Left ventricle myocardium inferior (tissue), 1 donor: ENCODE results near the gene SPG7. TPM values are rescaled to one million over a fixed set of nuclear protein-coding genes. Genes with fewer than 3 reads are reported as not detected.
"Not testable (repeated sequence)": the region's sequence is repeated elsewhere in the genome, so short reads cannot be mapped to it uniquely, and the experiment has no call there.

Experiments
- DNase-seq: peaks from one replicate; pipeline ENCODE4 v3.0.0-alpha.2; 2020
- H3K27ac ChIP-seq: fragments of 200-600 bp; replicated peaks from 2 replicates; pipeline ENCODE4 v1.8.0; 2021
- H3K27me3 ChIP-seq: fragments of 200-600 bp; 2 replicates; pipeline ENCODE4 v1.8.0; 2021; ENCODE audit warnings: low read depth
- H3K36me3 ChIP-seq: fragments of 200-600 bp; 2 replicates; pipeline ENCODE4 v1.8.0; 2021
- H3K4me1 ChIP-seq: fragments of 200-600 bp; 2 replicates; pipeline ENCODE4 v1.8.0; 2021
- H3K4me3 ChIP-seq: fragments of 200-600 bp; 2 replicates; pipeline ENCODE4 v1.8.0; 2021; ENCODE audit warnings: mild to moderate bottlenecking, moderate library complexity
- H3K9me3 ChIP-seq: fragments of 200-600 bp; replicated peaks from 2 replicates; pipeline ENCODE4 v1.8.0; 2021
- intact Hi-C: fragments of 100-400 bp; cut with micrococcal nuclease; formaldehyde crosslinking; loops from one replicate; pipeline ENCODE4 v1.11.0; 2022
- total RNA-seq: library from RNA; stranded (reverse); fragmentation: NEBNext Ultra II Directional; extraction: Animal tissue kit (Norgen Biotek cat#: 25700); gene quantifications from one replicate; pipeline ENCODE4 v1.2.1, GENCODE V29; 2021
- TF ChIP-seq, protein P1 (sequence below): fragments of 200-600 bp; IDR thresholded peaks from 2 replicates; pipeline ENCODE4 v1.8.0; 2021; ENCODE audit warnings: antibody characterized with exemption, mild to moderate bottlenecking, borderline replicate concordance
- donor health status: DM: no; HTN: yes; CAD: no; lungs with severe emphysema.

SPG7 gene
- total RNA-seq, 1 donor from 2014 or later = 104 TPM

- H3K4me3 ChIP-seq = no peak overlapping the region
- no peaks in the 10 kb centered on the region for H3K36me3 ChIP-seq
- no peaks in the 10 kb centered on the region for H3K27me3 ChIP-seq
- intact Hi-C loops = no loop called here
- TF ChIP-seq, protein P1, sequence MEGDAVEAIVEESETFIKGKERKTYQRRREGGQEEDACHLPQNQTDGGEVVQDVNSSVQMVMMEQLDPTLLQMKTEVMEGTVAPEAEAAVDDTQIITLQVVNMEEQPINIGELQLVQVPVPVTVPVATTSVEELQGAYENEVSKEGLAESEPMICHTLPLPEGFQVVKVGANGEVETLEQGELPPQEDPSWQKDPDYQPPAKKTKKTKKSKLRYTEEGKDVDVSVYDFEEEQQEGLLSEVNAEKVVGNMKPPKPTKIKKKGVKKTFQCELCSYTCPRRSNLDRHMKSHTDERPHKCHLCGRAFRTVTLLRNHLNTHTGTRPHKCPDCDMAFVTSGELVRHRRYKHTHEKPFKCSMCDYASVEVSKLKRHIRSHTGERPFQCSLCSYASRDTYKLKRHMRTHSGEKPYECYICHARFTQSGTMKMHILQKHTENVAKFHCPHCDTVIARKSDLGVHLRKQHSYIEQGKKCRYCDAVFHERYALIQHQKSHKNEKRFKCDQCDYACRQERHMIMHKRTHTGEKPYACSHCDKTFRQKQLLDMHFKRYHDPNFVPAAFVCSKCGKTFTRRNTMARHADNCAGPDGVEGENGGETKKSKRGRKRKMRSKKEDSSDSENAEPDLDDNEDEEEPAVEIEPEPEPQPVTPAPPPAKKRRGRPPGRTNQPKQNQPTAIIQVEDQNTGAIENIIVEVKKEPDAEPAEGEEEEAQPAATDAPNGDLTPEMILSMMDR = no peak
- peaks cover 10% of the 10 kb centered on the region for H3K4me1 ChIP-seq
- no peak for DNase-seq
- no peaks in the 10 kb centered on the region for H3K9me3 ChIP-seq
- H3K27ac ChIP-seq = no peak overlapping the region
Measured at GRCh38 chr16:89586853-89587252, 78.7 kb downstream of the SPG7 start.

DNA sequence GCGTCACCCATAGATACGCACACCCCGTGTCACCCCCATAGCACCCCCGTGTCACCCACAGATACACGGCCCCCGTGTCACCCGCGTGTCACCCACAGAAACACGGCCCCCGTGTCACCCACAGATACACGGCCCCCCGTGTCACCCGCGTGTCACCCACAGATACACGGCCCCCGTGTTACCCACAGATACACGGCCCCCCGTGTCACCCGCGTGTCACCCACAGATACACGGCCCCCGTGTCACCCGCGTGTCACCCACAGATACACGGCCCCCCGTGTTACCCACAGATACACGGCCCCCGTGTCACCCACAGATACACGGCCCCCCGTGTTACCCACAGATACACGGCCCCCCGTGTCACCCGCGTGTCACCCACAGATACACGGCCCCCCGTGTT, 79.5 kb downstream of the SPG7 start:
- DNase-seq, H3K9me3 ChIP-seq, H3K27me3 ChIP-seq, H3K36me3 ChIP-seq, H3K4me1 ChIP-seq, H3K27ac ChIP-seq, intact Hi-C loops, H3K4me3 ChIP-seq: not testable (repeated sequence)

GRCh38 chr16:89588413-89589109, 80.4 kb downstream of the SPG7 start:
- Histone ChIP-seq H3K4me1 (no peaks in the 10 kb centered on the region), H3K9me3 (no peaks in the 10 kb centered on the region), H3K27me3 (no peaks in the 10 kb centered on the region), H3K4me3 (no peak overlapping the region), H3K36me3 (no peaks in the 10 kb centered on the region), H3K27ac (no peak overlapping the region)
- DNase-seq = no peak
- intact Hi-C loops = no loop called here
- TF ChIP-seq, protein P1 = no peak

DNA sequence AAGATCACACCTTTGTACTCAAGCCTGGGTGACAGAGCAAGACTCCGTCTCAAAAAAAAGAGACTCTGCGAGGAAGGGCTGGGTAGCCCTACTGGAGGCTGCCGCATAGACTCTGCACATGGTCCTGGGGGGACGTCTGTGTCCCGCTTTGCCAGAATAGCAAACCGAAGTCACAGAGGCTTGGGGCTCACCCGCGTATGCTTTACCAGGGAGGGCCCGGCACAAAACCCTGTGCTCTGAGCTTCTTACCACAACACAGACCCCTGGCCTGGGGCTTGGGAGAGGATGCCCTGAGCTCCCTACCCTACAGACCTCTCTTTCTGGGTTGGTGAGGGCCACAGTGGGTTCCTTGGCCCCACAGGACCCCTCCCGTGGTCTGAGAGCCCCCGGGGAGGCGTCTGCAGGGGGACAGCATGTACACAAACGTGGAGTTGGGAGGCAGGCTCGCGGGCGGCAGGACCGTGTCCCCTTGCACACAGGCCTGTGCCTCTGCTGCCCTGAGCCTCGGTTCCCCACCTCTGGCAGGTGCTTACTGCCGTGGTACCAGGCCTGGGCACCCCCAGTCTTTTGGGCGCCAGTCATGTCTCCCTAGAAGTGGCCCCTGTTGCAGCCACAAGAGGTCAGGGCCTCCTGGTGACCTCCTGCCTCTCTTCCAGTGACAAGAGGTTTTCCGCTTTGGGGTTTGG, 81.2 kb downstream of the SPG7 start:
- DNase-seq = no peak

DNA sequence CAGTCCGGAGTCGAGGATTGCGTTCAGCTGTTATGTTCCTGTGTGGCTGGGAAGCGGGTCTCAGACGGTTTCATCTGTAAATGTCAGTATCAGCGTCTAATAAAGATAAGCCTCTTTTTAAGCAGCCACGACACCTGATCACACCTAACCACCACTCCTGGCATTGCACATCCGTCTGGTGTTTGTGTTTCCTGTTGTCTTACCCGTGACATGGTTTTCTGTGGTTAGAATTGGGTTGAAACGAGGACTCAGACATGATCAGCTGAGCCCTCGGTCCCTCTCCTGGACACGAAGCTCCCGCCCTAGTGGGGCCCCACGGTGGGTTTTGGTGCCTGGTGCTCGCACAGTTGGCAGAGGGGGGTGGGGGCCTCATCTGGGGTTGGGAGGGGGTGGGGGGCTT, 85.6 kb downstream of the SPG7 start:
- H3K36me3 ChIP-seq = no peaks in the 10 kb centered on the region
- DNase-seq = no peak
- intact Hi-C loops = no loop called here
- H3K4me1 ChIP-seq = no peaks in the 10 kb centered on the region
- TF ChIP-seq, protein P1 = no peak
- no peak overlapping the region for H3K27ac ChIP-seq
- no peaks in the 10 kb centered on the region for H3K9me3 ChIP-seq
- H3K27me3 ChIP-seq = no peaks in the 10 kb centered on the region
- no peak overlapping the region for H3K4me3 ChIP-seq

More for the DNA sequence above, 81.2 kb downstream of the SPG7 start:
- Histone ChIP-seq H3K36me3 (no peaks in the 10 kb centered on the region), H3K9me3 (no peaks in the 10 kb centered on the region), H3K4me1 (no peaks in the 10 kb centered on the region), H3K27ac (no peak overlapping the region), H3K27me3 (no peaks in the 10 kb centered on the region), H3K4me3 (no peak overlapping the region)
- intact Hi-C loops = no loop called here
- TF ChIP-seq, protein P1 = no peak
